GM18526 (cell line): Measurements from ENCODE around the gene TBC1D22B.

Experiments used
- POLR2A ChIP-seq: IDR thresholded peaks from 3 replicates; pipeline ENCODE4 v1.6.1; 2011; ENCODE audit not compliant: insufficient read length; ENCODE audit errors: extremely low read depth

The TBC1D22B gene

DNA sequence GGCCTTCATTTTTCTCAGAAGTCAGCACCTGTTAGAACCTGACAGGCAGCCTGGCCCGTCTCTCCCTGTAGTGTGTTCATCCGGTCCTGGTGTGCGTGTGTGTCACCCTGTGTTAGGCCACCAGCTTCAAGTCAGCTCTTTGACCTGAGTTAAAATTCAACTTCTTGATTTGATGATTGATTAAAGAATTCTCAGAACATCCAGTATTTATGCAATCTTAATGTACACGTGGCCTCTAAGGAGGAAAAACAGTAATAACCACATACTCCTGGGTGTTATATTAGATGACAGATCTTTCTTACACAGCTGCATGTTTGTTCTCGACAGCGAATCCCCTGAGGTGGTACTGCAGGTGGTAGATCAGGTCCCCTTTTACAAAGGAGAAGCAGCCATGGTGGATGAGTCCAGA, 19.4 kb downstream of the TBC1D22B start:
- TF ChIP-seq POLR2A = no peak

DNA sequence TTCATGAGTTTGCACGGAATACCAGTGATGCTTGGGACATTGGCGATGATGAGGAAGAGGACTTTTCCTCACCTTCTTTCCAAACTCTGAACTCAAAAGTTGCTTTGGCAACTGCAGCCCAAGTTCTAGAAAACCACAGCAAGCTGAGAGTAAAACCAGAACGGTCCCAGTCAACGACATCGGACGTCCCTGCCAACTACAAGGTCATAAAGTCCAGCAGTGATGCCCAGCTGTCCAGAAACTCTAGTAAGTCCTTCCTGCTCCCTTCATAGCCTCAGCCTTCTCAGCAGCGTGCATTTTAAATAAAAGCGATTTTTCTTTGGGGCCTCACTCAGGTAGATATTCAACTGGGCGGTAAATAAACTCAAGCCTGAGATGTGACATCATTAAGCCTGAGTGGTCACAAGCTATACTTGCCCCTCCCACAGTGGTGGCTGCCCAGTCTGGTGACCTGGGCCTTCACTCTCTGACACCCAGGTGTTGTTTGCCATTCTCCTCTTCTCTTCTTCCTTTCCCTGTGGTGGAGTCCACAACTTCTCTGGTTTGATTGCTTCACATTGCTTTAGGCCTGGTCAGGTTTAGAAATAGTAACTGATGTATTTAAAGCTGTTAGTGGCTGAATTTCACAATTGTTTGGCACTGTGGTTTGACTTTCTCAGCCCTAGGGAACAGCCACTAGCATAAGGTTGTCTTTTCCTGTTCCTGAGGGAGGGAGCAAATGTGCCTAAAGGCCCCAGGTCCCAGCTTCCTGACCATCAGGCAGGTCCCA, 22.0 kb downstream of the TBC1D22B start:
- TF ChIP-seq POLR2A = no peak

DNA sequence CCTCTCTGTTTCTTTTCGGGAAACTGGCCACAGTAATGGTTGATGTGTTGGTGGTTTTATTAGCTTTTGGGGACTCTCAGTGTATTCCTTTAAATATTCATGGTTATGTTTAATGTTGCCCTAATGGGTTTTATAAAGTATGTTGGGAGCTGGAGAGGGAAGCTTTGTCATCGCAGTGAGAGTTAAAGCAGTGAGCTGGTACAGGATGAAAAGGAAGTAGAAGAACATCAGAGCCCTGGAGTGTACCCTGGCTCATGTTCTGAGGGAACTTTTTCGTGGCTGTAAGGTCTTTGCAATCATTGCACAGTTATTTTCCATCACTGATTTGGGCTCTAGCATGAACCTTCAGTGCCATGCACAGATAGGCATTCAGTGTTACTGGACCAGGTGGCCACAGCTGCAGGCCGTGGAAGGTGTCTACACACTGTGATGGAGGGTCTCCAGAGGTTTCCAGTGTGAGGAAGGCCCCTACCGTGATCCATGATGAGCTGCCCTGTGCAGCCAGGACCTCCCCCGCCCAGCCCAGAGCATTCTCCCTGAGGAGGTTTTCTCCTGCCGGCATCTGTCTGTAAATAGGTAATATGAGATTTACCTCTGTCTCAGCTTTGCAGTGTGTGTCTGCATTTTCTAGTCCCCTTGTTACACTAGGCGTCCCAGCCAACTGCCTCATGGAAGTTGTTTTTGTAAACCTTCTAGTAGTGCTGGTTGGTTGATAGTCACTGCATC, 22.8 kb downstream of the TBC1D22B start:
- no peak for TF ChIP-seq POLR2A

DNA sequence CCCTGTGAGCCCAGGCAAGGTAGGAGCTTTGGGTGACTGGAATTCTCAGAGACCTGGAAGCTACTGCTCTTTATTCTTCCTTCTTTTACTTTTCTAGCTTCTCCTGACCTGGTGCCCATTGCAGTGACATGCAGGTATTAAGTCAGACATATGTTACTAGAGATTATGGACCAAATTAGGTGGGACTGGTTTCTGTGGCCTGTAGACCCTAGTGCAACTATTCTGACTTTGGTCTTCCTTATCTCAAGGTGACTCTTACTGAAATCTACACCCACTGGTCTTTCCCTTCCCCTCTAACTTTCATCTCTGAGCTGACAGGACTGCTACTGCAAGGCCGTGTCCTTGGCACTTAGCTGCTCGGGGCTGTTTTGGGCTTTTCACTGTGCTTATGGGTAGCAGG, 24.8 kb downstream of the TBC1D22B start:
- TF ChIP-seq POLR2A = no peak

DNA sequence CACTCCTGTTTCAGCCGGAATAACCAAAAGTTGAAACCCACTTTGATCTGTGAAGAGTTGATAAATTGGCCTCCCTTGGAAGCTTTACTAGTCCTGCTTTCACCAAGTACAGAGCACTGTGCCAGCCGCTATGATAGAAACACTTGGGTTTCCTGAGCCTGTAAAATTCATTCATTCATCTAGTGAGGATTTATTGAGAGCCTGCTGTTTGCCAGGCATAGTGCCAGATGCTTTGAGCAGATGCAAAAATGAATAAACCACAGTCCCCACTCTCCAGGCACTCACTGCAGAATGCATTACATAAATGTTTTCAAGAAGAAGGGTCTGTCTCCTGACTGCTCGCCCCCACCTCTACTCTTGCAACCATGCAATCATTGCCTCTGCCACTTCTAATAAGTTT, 25.7 kb downstream of the TBC1D22B start:
- no peak for TF ChIP-seq POLR2A

DNA sequence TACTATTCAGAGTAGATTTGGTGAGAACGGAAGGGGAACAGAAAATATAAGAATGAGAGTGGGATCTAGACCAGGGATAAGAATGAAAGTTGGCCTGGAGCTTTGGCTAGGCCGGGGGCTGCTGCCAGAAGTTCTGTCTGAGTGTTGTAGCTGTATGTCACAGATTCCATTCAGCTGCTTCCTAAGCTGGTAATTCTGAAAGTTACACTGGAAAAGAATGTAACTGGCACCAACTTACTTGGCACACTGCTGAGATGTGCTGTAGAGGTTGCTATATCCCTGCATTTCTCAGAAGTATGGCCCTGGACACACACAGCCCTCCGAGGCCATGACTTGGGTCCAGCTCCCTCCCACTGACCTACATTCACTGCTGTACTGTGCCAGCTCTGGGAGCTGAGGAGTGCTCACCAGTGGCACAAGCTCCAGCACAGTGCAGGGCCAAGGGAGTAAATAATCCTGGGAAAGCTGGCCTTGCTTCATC, 26.1 kb downstream of the TBC1D22B start:
- TF ChIP-seq POLR2A = no peak

DNA sequence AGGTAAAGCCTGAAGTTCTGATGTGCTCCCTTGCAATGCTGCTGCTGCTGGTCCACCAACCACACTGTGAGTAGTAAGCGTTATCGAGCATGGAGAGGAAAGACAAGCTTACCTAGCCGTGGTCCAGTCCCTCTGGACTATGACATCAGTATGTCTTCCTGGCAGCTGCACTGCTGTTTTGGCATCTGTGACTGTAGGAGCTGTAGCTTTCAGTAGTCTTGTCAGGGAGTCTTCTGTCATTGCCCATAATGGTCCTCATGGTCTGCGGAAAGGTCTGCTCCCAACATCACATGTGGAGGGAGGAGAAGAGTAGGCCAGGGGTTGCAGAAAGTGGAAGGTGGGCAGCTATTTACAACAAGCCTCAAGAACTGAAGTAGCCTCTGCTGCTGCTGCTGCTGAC, 27.2 kb downstream of the TBC1D22B start:
- TF ChIP-seq POLR2A = no peak

DNA sequence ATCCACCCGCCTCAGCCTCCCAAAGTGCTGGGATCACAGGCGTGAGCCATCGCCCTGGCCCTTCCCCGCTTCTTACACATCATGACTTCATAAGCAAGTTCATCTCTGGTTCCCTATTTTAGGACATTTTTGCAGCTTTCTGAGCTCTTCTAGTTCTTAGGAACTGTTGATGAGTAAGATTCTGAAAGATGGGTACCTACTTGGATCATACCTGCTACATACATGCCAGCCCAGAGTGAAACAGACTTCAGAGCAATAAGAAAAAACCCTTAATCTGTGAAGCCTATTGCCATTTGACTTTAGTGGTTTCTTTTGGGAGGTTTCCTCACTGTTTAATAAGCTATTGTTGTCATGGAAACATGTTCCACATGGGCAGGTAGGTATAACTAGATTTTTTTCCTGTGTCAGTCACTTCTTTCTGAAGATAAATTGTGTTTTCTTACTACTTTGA, 28.3 kb downstream of the TBC1D22B start:
- no peak for TF ChIP-seq POLR2A

DNA sequence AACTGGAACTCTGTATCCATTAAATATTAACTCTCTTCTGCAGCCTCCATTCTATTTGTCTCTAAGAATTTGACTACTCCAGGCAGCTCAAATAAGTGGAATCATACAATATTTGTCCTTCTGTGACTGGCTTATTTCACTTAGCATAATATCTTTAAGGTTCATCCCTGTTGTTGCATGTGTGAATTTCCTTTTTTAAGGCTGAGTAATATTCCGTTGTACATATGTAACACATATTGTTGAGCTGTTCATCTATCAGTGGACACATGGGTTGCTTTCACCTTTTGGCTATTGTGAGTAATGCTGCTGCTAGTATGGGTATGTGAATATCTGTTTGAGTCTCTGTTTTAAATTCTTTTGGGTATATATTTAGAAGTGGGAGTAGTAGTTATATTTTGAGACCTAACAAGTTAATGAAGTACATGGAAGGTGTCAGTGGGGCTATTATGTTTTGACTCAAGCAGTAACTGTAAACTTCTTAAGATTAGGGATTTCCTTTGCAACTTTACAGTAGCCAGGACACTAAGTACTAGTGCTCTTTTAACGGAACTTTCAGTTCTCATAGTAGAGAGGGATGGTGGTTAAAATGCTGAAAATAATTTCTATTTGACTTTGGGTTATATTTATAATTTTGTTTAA, 30.1 kb downstream of the TBC1D22B start:
- TF ChIP-seq POLR2A = no peak

DNA sequence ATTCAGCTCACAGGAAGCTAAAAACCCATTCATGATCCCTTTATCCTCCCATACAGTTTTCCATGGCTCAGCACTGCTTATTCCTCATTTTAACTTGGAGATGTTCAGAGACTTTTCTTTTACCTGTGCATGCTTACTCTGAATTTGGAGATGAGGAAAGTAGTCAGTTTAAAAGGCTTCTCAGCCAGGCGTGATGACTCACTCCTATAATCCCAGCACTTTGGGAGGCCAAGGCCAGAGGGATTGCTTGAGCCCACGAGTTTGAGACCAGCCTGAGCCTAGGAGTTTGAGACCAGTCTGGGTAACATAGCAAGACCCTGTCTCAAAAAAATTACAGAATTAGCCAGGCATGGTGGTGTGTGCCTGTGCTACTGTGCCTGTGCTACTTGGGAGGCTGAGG, 30.7 kb downstream of the TBC1D22B start:
- no peak for TF ChIP-seq POLR2A

DNA sequence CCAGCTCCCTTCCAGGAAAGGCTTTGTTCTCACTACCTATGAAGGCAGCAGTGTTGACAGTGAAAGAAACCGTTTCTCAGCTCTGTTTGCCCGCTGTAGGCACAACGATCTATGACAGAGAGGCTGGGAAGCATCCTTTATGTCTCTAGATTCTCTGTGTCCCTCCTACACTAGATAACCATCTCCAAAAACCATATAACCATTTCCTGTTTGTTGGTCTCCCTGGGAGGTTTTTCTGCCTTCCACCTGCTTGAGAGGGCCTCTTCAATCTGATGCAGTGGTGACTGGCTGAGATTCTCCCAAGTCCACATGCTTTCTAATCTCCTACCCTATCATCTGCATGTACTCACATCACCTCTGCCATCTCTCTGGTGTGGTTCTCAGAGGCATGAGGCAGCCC, 32.4 kb downstream of the TBC1D22B start:
- TF ChIP-seq POLR2A = no peak

DNA sequence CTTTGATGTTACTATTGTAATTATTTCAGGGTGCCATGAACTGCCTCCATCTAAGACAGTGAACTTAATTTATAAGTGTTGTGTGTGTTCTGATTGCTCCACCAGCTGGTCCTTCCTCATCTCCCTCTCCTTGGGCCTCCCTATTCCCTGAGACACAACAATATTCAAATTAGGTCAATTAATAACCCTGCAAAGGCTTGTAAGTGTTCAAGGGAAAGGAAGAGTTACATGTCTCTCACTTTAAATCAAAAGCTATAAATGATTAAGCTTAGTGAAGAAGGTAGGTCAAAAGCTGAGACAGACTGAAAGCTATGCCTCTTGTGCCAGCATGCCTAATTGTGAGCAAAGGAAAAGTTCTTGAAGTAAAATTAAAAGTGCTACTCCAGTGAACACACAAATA, 35.9 kb downstream of the TBC1D22B start:
- no peak for TF ChIP-seq POLR2A

DNA sequence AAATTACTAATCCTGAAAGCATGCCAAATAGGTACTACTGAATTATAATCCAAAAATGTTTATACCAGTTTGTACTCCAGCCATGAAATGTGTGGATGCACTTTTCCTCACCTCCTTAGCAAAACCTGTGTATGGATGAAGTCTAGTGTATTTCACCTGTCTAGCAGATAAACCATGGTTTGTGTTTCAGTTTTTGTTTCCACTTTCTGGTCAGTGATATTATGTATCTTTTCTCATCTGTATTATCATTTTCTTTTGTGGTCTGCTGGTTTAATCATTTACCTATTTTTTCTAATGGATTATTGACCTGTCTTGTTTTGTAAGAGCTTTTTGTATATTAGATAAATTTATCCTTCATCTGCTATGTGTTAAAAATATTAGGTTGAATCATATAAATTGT, 41.4 kb downstream of the TBC1D22B start:
- TF ChIP-seq POLR2A = no peak

DNA sequence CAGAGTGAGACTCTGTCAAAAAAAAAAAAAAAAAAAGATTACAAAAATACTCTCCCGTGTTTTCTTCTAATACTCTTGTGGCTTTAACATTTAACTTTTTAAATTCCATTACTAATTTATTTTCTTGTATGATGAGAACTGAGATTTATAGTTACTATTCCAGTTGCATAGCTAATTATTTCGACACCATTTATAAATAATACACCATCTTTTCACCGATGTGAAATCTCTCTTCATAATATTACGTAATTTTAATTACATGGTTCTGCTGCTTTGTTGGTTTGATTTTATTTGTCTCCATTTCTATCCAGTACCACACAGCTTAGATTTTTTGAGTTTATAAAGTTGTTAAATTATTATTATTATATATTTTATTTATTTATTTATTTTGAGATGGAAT, 42.4 kb downstream of the TBC1D22B start:
- no peak for TF ChIP-seq POLR2A

DNA sequence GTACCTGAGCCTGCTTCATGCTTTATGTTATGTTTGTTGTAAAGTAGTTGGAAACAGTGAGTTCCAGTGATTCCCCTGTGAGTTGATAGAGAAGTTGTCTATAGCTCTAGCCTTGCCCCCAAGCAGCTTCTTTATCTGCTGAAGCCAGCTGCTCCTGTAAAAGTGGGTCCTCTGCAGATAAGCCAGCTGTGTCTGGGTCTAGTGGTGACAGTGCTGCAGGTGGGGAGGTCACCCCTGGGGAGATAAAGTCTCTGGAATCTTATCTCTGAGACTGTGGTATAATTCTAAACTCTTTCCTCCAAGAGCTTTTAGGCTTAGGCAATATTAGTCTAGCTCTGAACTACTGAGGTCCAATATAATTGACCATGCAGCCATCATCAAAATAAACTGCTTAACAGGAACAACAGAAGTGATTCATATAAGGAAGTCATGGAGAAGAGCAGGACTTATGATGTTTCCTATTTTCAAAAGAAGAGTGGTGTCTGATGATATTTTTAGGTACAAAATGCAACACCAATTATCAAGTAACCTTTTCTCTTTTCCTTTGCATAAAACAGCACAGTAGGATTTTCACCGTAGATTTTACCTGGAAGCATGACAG, 44.6 kb downstream of the TBC1D22B start:
- TF ChIP-seq POLR2A = no peak
